HL-60 (cell line): ENCODE data around the gene DOC2B.

Source experiments
- GABPA ChIP-seq: IDR thresholded peaks from 2 replicates; pipeline ENCODE4 v1.6.1; 2012; ENCODE audit warnings: low read depth
- POLR2AphosphoS5 ChIP-seq: IDR thresholded peaks from 2 replicates; pipeline ENCODE4 v1.6.1; 2012; ENCODE audit warnings: low read depth
- SPI1 ChIP-seq: IDR thresholded peaks from 2 replicates; pipeline ENCODE4 v1.6.1; 2012; ENCODE audit warnings: low read depth, mild to moderate bottlenecking, borderline replicate concordance
- TF ChIP-seq, protein P1 (sequence below): IDR thresholded peaks from one replicate; pipeline ENCODE4 v1.5.1; 2011; ENCODE audit warnings: low read length, control low read depth, inconsistent platforms; ENCODE audit not compliant: insufficient read depth

DNA sequence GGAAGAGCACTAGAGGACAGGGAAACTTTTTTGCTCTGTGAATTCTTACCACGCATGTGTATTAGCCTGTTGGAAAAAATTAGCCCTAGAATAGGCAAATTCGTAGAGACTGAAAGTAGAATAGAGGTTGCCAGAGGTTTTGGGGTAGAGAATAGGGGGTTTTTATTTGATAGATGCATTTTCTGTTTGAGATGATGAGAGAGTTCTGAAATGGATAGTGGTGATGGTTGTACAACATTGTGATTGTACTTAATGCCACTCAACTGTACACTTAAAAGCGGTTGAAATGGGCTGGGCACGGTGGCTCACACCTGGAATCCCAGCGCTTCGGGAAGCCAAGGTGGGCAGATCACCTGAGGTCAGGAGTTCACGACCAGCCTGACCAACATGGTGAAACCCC is 8.0 kb upstream of the DOC2B start:
- TF ChIP-seq, protein P1, sequence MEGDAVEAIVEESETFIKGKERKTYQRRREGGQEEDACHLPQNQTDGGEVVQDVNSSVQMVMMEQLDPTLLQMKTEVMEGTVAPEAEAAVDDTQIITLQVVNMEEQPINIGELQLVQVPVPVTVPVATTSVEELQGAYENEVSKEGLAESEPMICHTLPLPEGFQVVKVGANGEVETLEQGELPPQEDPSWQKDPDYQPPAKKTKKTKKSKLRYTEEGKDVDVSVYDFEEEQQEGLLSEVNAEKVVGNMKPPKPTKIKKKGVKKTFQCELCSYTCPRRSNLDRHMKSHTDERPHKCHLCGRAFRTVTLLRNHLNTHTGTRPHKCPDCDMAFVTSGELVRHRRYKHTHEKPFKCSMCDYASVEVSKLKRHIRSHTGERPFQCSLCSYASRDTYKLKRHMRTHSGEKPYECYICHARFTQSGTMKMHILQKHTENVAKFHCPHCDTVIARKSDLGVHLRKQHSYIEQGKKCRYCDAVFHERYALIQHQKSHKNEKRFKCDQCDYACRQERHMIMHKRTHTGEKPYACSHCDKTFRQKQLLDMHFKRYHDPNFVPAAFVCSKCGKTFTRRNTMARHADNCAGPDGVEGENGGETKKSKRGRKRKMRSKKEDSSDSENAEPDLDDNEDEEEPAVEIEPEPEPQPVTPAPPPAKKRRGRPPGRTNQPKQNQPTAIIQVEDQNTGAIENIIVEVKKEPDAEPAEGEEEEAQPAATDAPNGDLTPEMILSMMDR, result no peak
- no peak for TF ChIP-seq GABPA
- no peak for TF ChIP-seq SPI1
- TF ChIP-seq POLR2AphosphoS5, result no peak
